GM10248 (cell line): ENCODE results near the gene FLT1.

ENCODE experiments used
- CTCF ChIA-PET: fragments of 300-600 bp; sonication (Branson Sonifier 250); formaldehyde crosslinking; extraction: SDS; loops from one replicate; lab custom pipeline; 2021; ENCODE audit warnings: antibody characterized with exemption; lab: Yijun Ruan, JAX
- POLR2A ChIA-PET: fragments of 350-650 bp; sonication (Branson Sonifier 250); formaldehyde crosslinking; extraction: SDS; loops from one replicate; lab custom pipeline; 2020; ENCODE audit warnings: antibody characterized with exemption; lab: Yijun Ruan, JAX
- DNase-seq: peaks from one replicate; pipeline ENCODE4 v3.0.0; 2012; ENCODE audit errors: extremely low spot score
- CTCF ChIP-seq: IDR thresholded peaks from 2 replicates; pipeline ENCODE4 v1.5.1; 2012; ENCODE audit warnings: mild to moderate bottlenecking, low read depth; ENCODE audit errors: extremely low read depth, missing control alignments, control extremely low read depth

Gene FLT1

GRCh38 chr13:28494778-28495537, at the start of gene FLT1:
Gene FLT1 (minus strand): TSS chr13:28495128. CDS start chr13:28494843, 285 bp downstream.
- no peak for TF ChIP-seq CTCF
- ChIA-PET POLR2A (no interaction called here), CTCF (no interaction called here)
- peak; percentile 51 for DNase-seq

GRCh38 chr13:28544026-28544425, 49.1 kb upstream of the FLT1 start:
- CTCF ChIA-PET: interaction anchor here (0.7 to 1.7 kb wide), 5 partner anchors 10 to 195 kb away, joined by 3 to 4 read pairs (median 3); no protein-coding TSS in a partner anchor
- no peak for DNase-seq
- POLR2A ChIA-PET: no interaction called here
- no peak for TF ChIP-seq CTCF

GRCh38 chr13:28542804-28543203, 47.9 kb upstream of the FLT1 start:
- TF ChIP-seq CTCF: no peak
- CTCF ChIA-PET: interaction anchor here (1.3 to 1.7 kb wide), 3 partner anchors 9 to 94 kb away, joined by 4 read pairs; no protein-coding TSS in a partner anchor
- POLR2A ChIA-PET: no interaction called here
- DNase-seq: no peak

GRCh38 chr13:28541966-28542365, 47.0 kb upstream of the FLT1 start:
- no peak for DNase-seq
- CTCF ChIA-PET: no interaction called here
- TF ChIP-seq CTCF: no peak
- POLR2A ChIA-PET: no interaction called here

- peak; percentile 41 for DNase-seq
- ChIA-PET POLR2A (no interaction called here), CTCF (interaction anchor here (0.8 to 1.7 kb wide), 5 partner anchors 8 to 72 kb away, joined by 3 to 8 read pairs (median 3); no protein-coding TSS in a partner anchor)
- TF ChIP-seq CTCF: no peak
These were observed 45.7 kb upstream of the FLT1 start for GRCh38 chr13:28540612-28541011.

- no peak for TF ChIP-seq CTCF
- DNase-seq: no peak
- CTCF ChIA-PET: interaction anchor here (0.7 to 1.7 kb wide), 7 partner anchors 9 to 73 kb away, joined by 3 to 8 read pairs (median 3); no protein-coding TSS in a partner anchor
- POLR2A ChIA-PET: no interaction called here
These were observed 44.8 kb upstream of the FLT1 start for GRCh38 chr13:28539625-28540286.
